T-helper 17 cell (primary cell): Measurements from ENCODE around the gene ZNF460. TPM values are rescaled to one million over a fixed set of nuclear protein-coding genes. Genes with fewer than 3 reads are reported as not detected.
"Not testable (repeated sequence)": the region's sequence is repeated elsewhere in the genome, so short reads cannot be mapped to it uniquely, and the experiment has no call there.

ENCODE experiments used
- ATAC-seq: fragments of 150-1000 bp; cut with Tn5 transposase; 2 replicates; pipeline ENCODE4 v1.10.0; 2021; ENCODE audit warnings: mild to moderate bottlenecking, moderate library complexity
- DNase-seq, 3 donors: peaks; one replicate each; pipeline versions ENCODE4 v3.0.0 to v3.0.0-alpha.2; 2020 to 2021
- H3K9me3 ChIP-seq: one replicate; pipeline ENCODE4 v1.7.0; 2013; ENCODE audit warnings: low read length, mild to moderate bottlenecking; ENCODE audit not compliant: control insufficient read depth, poor library complexity, severe bottlenecking
- H3K27ac Mint-ChIP-seq: one replicate; pipeline ENCODE4 v1.8.0; 2022; ENCODE audit warnings: mild to moderate bottlenecking, moderate library complexity, mixed read lengths
- H3K27me3 Mint-ChIP-seq: one replicate; pipeline ENCODE4 v1.8.0; 2022; ENCODE audit warnings: mixed read lengths
- H3K36me3 Mint-ChIP-seq: one replicate; pipeline ENCODE4 v1.8.0; 2022; ENCODE audit warnings: low read depth, mixed read lengths
- H3K4me1 Mint-ChIP-seq: one replicate; pipeline ENCODE4 v1.8.0; 2022; ENCODE audit warnings: mild to moderate bottlenecking, mixed read lengths
- H3K4me3 Mint-ChIP-seq: one replicate; pipeline ENCODE4 v1.8.0; 2022; ENCODE audit warnings: mild to moderate bottlenecking, moderate library complexity, mixed read lengths
- total RNA-seq, 4 donors: library from RNA in 2 of 4; stranded (reverse) in 2 of 4; gene quantifications; one replicate each; pipeline ENCODE4 v1.2.3 and lab custom pipeline; 2022 to 2026

Gene ZNF460
- total RNA-seq, 2 donors from 2014 or later, result 69.1 to 73.1 TPM

DNA sequence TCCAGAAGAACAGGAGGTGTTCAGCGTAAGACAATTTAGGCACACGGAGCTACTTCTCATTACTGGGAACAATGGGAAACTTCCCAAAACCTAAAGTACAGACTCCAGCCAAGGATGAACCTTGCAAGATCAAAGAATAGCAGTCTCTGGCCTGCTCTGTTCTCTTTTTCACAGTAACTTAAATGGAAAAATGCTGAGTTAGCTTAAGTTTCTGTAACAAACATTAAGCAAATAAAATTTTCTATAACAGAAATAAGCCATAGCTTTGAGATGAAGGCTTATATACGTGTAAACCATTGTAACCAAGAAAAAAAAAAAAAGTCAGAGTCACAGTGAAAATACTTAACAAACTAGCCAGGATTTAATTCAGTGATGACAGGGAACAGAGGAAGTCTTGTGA, 18.2 kb upstream of the ZNF460 start:
- H3K36me3 Mint-ChIP-seq, result peaks cover 5% of the 10 kb centered on the region
- H3K27me3 Mint-ChIP-seq, result no peaks in the 10 kb centered on the region
- no peak overlapping the region for H3K4me3 Mint-ChIP-seq
- H3K4me1 Mint-ChIP-seq, result no peaks in the 10 kb centered on the region
- DNase-seq (no peak), ATAC-seq (no peak)
- H3K9me3 ChIP-seq, result peaks cover 3% of the 10 kb centered on the region
- H3K27ac Mint-ChIP-seq, result no peak overlapping the region

- DNase-seq (no peak), ATAC-seq (no peak)
- no peaks in the 10 kb centered on the region for H3K27me3 Mint-ChIP-seq
- H3K9me3 ChIP-seq, result peaks cover 3% of the 10 kb centered on the region
- no peak overlapping the region for H3K4me3 Mint-ChIP-seq
- H3K36me3 Mint-ChIP-seq, result peaks cover 5% of the 10 kb centered on the region
- H3K27ac Mint-ChIP-seq, result no peak overlapping the region
- no peaks in the 10 kb centered on the region for H3K4me1 Mint-ChIP-seq
Observed at GRCh38 chr19:57263244-57263741, 17.0 kb upstream of the ZNF460 start.

- H3K9me3 ChIP-seq, result no peaks in the 10 kb centered on the region
- Mint-ChIP-seq H3K27ac (no peak overlapping the region), H3K4me1 (no peaks in the 10 kb centered on the region), H3K27me3 (no peaks in the 10 kb centered on the region), H3K4me3 (no peak overlapping the region), H3K36me3 (no peaks in the 10 kb centered on the region)
- DNase-seq, result no peak
- no peak for ATAC-seq
Observed at GRCh38 chr19:57267291-57267690, 13.0 kb upstream of the ZNF460 start.

- H3K36me3 Mint-ChIP-seq, result no peaks in the 10 kb centered on the region
- H3K4me1 Mint-ChIP-seq, result no peaks in the 10 kb centered on the region
- no peak overlapping the region for H3K4me3 Mint-ChIP-seq
- peaks cover 2% of the 10 kb centered on the region for H3K9me3 ChIP-seq
- no peak overlapping the region for H3K27ac Mint-ChIP-seq
- H3K27me3 Mint-ChIP-seq, result no peaks in the 10 kb centered on the region
- DNase-seq (no peak), ATAC-seq (no peak)
Observed at GRCh38 chr19:57269515-57270250, 10.6 kb upstream of the ZNF460 start.

DNA sequence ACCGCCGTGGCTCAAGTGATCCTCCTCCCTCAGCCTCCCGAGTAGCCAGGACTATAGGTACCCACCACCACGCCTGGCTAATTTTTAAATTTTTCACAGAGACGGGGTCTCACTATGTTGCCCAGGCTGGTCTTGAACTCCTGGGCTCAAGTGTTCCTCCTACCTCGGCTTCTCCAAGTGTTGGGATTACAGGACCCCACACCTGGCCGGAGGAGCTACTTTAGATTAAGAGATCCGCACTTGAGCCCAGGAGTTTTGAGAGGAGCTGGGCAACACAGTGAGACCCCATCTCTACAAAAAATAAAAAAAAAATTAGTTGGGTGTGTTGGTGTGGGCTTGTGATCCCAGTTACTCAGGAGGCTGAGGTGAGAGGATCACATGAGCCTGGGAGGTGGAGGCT, 9.0 kb upstream of the ZNF460 start:
- H3K4me3 Mint-ChIP-seq, result no peak overlapping the region
- H3K27me3 Mint-ChIP-seq, result no peaks in the 10 kb centered on the region
- no peak overlapping the region for H3K27ac Mint-ChIP-seq
- no peak for DNase-seq
- ATAC-seq, result no peak
- H3K36me3 Mint-ChIP-seq, result no peaks in the 10 kb centered on the region
- H3K4me1 Mint-ChIP-seq, result no peaks in the 10 kb centered on the region
- peaks cover 2% of the 10 kb centered on the region for H3K9me3 ChIP-seq

GRCh38 chr19:57273014-57273413, 7.3 kb upstream of the ZNF460 start:
- Mint-ChIP-seq H3K36me3 (no peaks in the 10 kb centered on the region), H3K4me3 (no peak overlapping the region), H3K4me1 (peaks cover 3% of the 10 kb centered on the region), H3K27ac (no peak overlapping the region), H3K27me3 (no peaks in the 10 kb centered on the region)
- peaks cover 2% of the 10 kb centered on the region for H3K9me3 ChIP-seq
- no peak for ATAC-seq
- DNase-seq, result no peak

GRCh38 chr19:57276430-57276829, 3.9 kb upstream of the ZNF460 start:
- DNase-seq, result no peak
- Mint-ChIP-seq H3K36me3 (peaks cover 3% of the 10 kb centered on the region), H3K4me3 (no peak overlapping the region), H3K27ac (no peak overlapping the region), H3K4me1 (peaks cover 9% of the 10 kb centered on the region), H3K27me3 (no peaks in the 10 kb centered on the region)
- peaks cover 2% of the 10 kb centered on the region for H3K9me3 ChIP-seq
- ATAC-seq, result no peak

GRCh38 chr19:57278481-57278880, 1.8 kb upstream of the ZNF460 start:
- H3K9me3 ChIP-seq, H3K27me3 Mint-ChIP-seq, DNase-seq, H3K27ac Mint-ChIP-seq, H3K36me3 Mint-ChIP-seq, H3K4me3 Mint-ChIP-seq, ATAC-seq: not testable (repeated sequence)
- H3K4me1 Mint-ChIP-seq, result peaks cover 25% of the 10 kb centered on the region

- H3K4me1 Mint-ChIP-seq, result peaks cover 28% of the 10 kb centered on the region
- DNase-seq, result peak; percentile 55 to 64 (median 58)
- H3K27ac Mint-ChIP-seq, result no peak overlapping the region
- ATAC-seq, result peak; percentile 77
- no peaks in the 10 kb centered on the region for H3K9me3 ChIP-seq
- no peaks in the 10 kb centered on the region for H3K27me3 Mint-ChIP-seq
- peaks cover 3% of the 10 kb centered on the region for H3K36me3 Mint-ChIP-seq
- H3K4me3 Mint-ChIP-seq, result no peak overlapping the region
Observed at GRCh38 chr19:57279418-57280164, 694 bp upstream of the ZNF460 start.

- Mint-ChIP-seq H3K4me1 (peaks cover 28% of the 10 kb centered on the region), H3K27ac (no peak overlapping the region), H3K27me3 (no peaks in the 10 kb centered on the region), H3K36me3 (peaks cover 7% of the 10 kb centered on the region), H3K4me3 (no peak overlapping the region)
- no peaks in the 10 kb centered on the region for H3K9me3 ChIP-seq
- DNase-seq (no peak), ATAC-seq (no peak)
Observed at GRCh38 chr19:57280962-57281400, 696 bp downstream of the ZNF460 start.

DNA sequence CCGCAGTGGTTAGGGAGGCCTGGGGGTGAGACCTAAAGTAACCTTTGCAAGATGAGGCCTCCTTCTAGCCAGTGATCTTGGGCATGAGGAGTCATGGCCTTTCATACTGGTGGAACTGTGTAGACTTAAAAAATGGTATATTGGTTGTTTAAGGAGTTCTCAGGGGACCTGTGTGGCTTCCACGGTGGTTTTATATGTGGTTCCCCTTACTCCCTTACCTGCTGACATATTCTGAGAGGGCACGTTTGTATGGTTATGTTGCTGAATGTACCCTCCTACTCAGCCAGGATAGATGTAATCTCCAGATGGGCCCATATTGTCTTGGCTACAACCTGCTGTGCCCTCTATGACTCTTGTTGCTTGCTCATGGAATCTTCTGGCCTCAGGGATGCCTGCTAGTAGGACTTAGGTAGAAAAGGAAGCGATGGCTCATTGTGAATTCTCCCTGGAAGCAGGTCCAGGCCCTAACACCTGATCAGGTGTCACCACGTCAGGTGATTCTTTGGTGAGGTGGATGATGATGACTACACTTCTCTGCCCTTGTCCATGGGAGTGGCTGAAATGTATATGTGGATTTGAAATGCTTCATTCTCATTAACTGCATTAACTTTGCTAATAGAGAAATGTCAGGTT, 1.8 kb downstream of the ZNF460 start:
- no peak overlapping the region for H3K27ac Mint-ChIP-seq
- no peak for DNase-seq

DNA sequence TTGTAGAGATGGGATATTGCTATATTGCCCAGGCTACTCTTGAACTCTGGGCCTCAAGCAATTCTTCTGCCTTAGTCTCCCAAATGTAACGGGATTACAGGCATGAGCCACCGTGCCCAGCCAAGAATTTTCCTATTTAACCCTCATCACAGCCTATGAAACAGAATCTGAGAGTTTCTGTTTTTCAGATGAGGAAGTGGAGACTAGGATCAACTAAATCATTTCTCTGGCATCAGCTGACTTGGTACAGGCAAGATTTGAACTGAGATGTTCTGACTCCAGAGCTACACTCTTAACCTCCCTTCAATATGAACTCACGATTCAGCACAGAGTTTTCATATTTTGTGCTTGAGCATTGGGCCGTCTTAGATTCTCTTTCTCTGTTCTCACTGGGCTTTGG, 8.1 kb downstream of the ZNF460 start:
- DNase-seq (no peak), ATAC-seq (no peak)
- H3K9me3 ChIP-seq, result peaks cover 14% of the 10 kb centered on the region
- H3K27ac Mint-ChIP-seq, result no peak overlapping the region
- H3K4me3 Mint-ChIP-seq, result no peak overlapping the region
- peaks cover 6% of the 10 kb centered on the region for H3K4me1 Mint-ChIP-seq
- H3K36me3 Mint-ChIP-seq, result peaks cover 20% of the 10 kb centered on the region
- H3K27me3 Mint-ChIP-seq, result no peaks in the 10 kb centered on the region

More for the DNA sequence above, 1.8 kb downstream of the ZNF460 start:
- Mint-ChIP-seq H3K4me3 (no peak overlapping the region), H3K36me3 (peaks cover 10% of the 10 kb centered on the region), H3K4me1 (peaks cover 30% of the 10 kb centered on the region), H3K27me3 (no peaks in the 10 kb centered on the region)
- no peak for ATAC-seq
- H3K9me3 ChIP-seq, result no peaks in the 10 kb centered on the region

DNA sequence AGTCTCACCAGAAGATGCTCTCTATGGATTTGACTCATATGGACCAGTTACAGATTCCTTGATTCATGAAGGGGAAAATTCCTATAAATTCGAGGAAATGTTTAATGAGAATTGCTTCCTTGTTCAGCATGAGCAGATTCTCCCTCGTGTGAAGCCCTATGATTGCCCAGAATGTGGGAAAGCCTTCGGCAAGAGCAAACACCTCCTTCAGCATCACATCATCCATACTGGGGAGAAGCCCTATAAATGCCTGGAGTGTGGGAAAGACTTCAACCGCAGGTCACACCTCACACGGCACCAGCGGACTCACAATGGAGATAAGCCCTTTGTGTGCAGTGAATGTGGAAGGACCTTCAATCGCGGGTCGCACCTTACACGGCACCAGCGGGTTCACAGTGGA, 10.7 kb downstream of the ZNF460 start:
- DNase-seq, result no peak
- H3K4me3 Mint-ChIP-seq, result no peak overlapping the region
- peaks cover 17% of the 10 kb centered on the region for H3K9me3 ChIP-seq
- no peak overlapping the region for H3K27ac Mint-ChIP-seq
- peaks cover 3% of the 10 kb centered on the region for H3K4me1 Mint-ChIP-seq
- H3K36me3 Mint-ChIP-seq, result peaks cover 20% of the 10 kb centered on the region
- no peak for ATAC-seq
- H3K27me3 Mint-ChIP-seq, result no peaks in the 10 kb centered on the region
